ENCODE data around the gene TMUB1. TPM values are rescaled to one million over a fixed set of nuclear protein-coding genes. Genes with fewer than 3 reads are reported as not detected.

TMUB1 gene
- total RNA-seq, 1 donor from 2014 or later, result 40.8 TPM

- Mint-ChIP-seq H3K27ac (ENCODE audit: unreplicated experiment) (peak overlapping the region; percentile 42), H3K9me3 (ENCODE audit: unreplicated experiment) (no peaks in the 10 kb centered on the region), H3K4me1 (ENCODE audit: unreplicated experiment) (peaks cover 35% of the 10 kb centered on the region), H3K36me3 (ENCODE audit: low read depth, unreplicated experiment) (peaks cover 22% of the 10 kb centered on the region), H3K4me3 (ENCODE audit: unreplicated experiment) (peak overlapping the region; percentile 77), H3K27me3 (ENCODE audit: unreplicated experiment) (peaks cover 18% of the 10 kb centered on the region)
- DNase-seq (ENCODE audit: low spot score), result peak; percentile 42
- no peak for TF ChIP-seq CTCF (IDR thresholded peaks at IDR 0.05; ENCODE audit: unreplicated experiment)
These were observed 32.0 kb upstream of the TMUB1 start for GRCh38 chr7:151115121-151115835.

- Mint-ChIP-seq H3K4me3 (ENCODE audit: unreplicated experiment) (peak overlapping the region; percentile 76), H3K36me3 (ENCODE audit: low read depth, unreplicated experiment) (peaks cover 20% of the 10 kb centered on the region), H3K27ac (ENCODE audit: unreplicated experiment) (no peak overlapping the region), H3K4me1 (ENCODE audit: unreplicated experiment) (peaks cover 39% of the 10 kb centered on the region), H3K27me3 (ENCODE audit: unreplicated experiment) (peaks cover 20% of the 10 kb centered on the region), H3K9me3 (ENCODE audit: unreplicated experiment) (no peaks in the 10 kb centered on the region)
- no peak for TF ChIP-seq CTCF (IDR thresholded peaks at IDR 0.05; ENCODE audit: unreplicated experiment)
- peak; percentile 49 for DNase-seq (ENCODE audit: low spot score)
These were observed 31.1 kb upstream of the TMUB1 start for GRCh38 chr7:151114151-151115090.

GRCh38 chr7:151113344-151114150 is 30.3 kb upstream of the TMUB1 start:
- peaks cover 18% of the 10 kb centered on the region for H3K27me3 Mint-ChIP-seq (ENCODE audit: unreplicated experiment)
- H3K4me1 Mint-ChIP-seq (ENCODE audit: unreplicated experiment), result peaks cover 39% of the 10 kb centered on the region
- H3K4me3 Mint-ChIP-seq (ENCODE audit: unreplicated experiment), result peak overlapping the region; percentile 76
- H3K9me3 Mint-ChIP-seq (ENCODE audit: unreplicated experiment), result no peaks in the 10 kb centered on the region
- peaks cover 11% of the 10 kb centered on the region for H3K36me3 Mint-ChIP-seq (ENCODE audit: low read depth, unreplicated experiment)
- DNase-seq (ENCODE audit: low spot score), result no peak
- peak overlapping the region; percentile 81 for H3K27ac Mint-ChIP-seq (ENCODE audit: unreplicated experiment)
- TF ChIP-seq CTCF (IDR thresholded peaks at IDR 0.05; ENCODE audit: unreplicated experiment), result no peak

- peaks cover 16% of the 10 kb centered on the region for H3K27me3 Mint-ChIP-seq (ENCODE audit: unreplicated experiment)
- H3K4me3 Mint-ChIP-seq (ENCODE audit: unreplicated experiment), result no peak overlapping the region
- peak; percentile 82 for DNase-seq (ENCODE audit: low spot score)
- H3K27ac Mint-ChIP-seq (ENCODE audit: unreplicated experiment), result no peak overlapping the region
- H3K36me3 Mint-ChIP-seq (ENCODE audit: low read depth, unreplicated experiment), result peaks cover 7% of the 10 kb centered on the region
- H3K4me1 Mint-ChIP-seq (ENCODE audit: unreplicated experiment), result peaks cover 39% of the 10 kb centered on the region
- H3K9me3 Mint-ChIP-seq (ENCODE audit: unreplicated experiment), result no peaks in the 10 kb centered on the region
- peak; percentile 78 for TF ChIP-seq CTCF (IDR thresholded peaks at IDR 0.05; ENCODE audit: unreplicated experiment)
These were observed 27.8 kb upstream of the TMUB1 start for GRCh38 chr7:151110941-151111645.

Measured in endothelial cell (in vitro differentiated cells).